ENCODE results near the gene NGEF.
"Not testable (repeated sequence)": the region's sequence is repeated elsewhere in the genome, so short reads cannot be mapped to it uniquely, and the experiment has no call there.

Gene NGEF

GRCh38 chr2:232907718-232908085, 105.4 kb downstream of the NGEF start:
- H3K4me3 Mint-ChIP-seq; H3K4me1 Mint-ChIP-seq (ENCODE audit: low read depth); H3K27ac Mint-ChIP-seq; H3K36me3 Mint-ChIP-seq (ENCODE audit: low read depth); DNase-seq: not testable (repeated sequence)
- Mint-ChIP-seq H3K9me3 (peaks cover 13% of the 10 kb centered on the region), H3K27me3 (peaks cover 20% of the 10 kb centered on the region)

- H3K4me1 Mint-ChIP-seq (ENCODE audit: low read depth); H3K4me3 Mint-ChIP-seq; H3K27ac Mint-ChIP-seq; DNase-seq; H3K36me3 Mint-ChIP-seq (ENCODE audit: low read depth): not testable (repeated sequence)
- H3K9me3 Mint-ChIP-seq, result peaks cover 13% of the 10 kb centered on the region
- H3K27me3 Mint-ChIP-seq, result peaks cover 19% of the 10 kb centered on the region
Observed at GRCh38 chr2:232906867-232907717, 106.0 kb downstream of the NGEF start.

GRCh38 chr2:232903989-232904388, 109.1 kb downstream of the NGEF start:
- H3K9me3 Mint-ChIP-seq, result no peaks in the 10 kb centered on the region
- H3K4me3 Mint-ChIP-seq, result no peak overlapping the region
- H3K27ac Mint-ChIP-seq, result no peak overlapping the region
- no peaks in the 10 kb centered on the region for H3K4me1 Mint-ChIP-seq (ENCODE audit: low read depth)
- H3K36me3 Mint-ChIP-seq (ENCODE audit: low read depth), result peaks cover 4% of the 10 kb centered on the region
- DNase-seq, result no peak
- peaks cover 9% of the 10 kb centered on the region for H3K27me3 Mint-ChIP-seq

GRCh38 chr2:232901736-232902578, 111.1 kb downstream of the NGEF start:
- peak; percentile 47 for DNase-seq
- peaks cover 4% of the 10 kb centered on the region for H3K36me3 Mint-ChIP-seq (ENCODE audit: low read depth)
- H3K27ac Mint-ChIP-seq, result peak overlapping the region; percentile 73
- no peaks in the 10 kb centered on the region for H3K9me3 Mint-ChIP-seq
- H3K4me3 Mint-ChIP-seq, result peak overlapping the region; percentile 40
- H3K27me3 Mint-ChIP-seq, result peaks cover 5% of the 10 kb centered on the region
- no peaks in the 10 kb centered on the region for H3K4me1 Mint-ChIP-seq (ENCODE audit: low read depth)

GRCh38 chr2:232900811-232901735, 112.0 kb downstream of the NGEF start:
- Mint-ChIP-seq H3K36me3 (ENCODE audit: low read depth) (peaks cover 4% of the 10 kb centered on the region), H3K4me1 (ENCODE audit: low read depth) (peaks cover 2% of the 10 kb centered on the region), H3K9me3 (no peaks in the 10 kb centered on the region), H3K27ac (no peak overlapping the region), H3K4me3 (no peak overlapping the region), H3K27me3 (peaks cover 5% of the 10 kb centered on the region)
- DNase-seq, result no peak

- peaks cover 6% of the 10 kb centered on the region for H3K4me1 Mint-ChIP-seq (ENCODE audit: low read depth)
- no peak overlapping the region for H3K4me3 Mint-ChIP-seq
- H3K36me3 Mint-ChIP-seq (ENCODE audit: low read depth), result peaks cover 4% of the 10 kb centered on the region
- no peak for DNase-seq
- H3K27ac Mint-ChIP-seq, result no peak overlapping the region
- H3K27me3 Mint-ChIP-seq, result peaks cover 5% of the 10 kb centered on the region
- no peaks in the 10 kb centered on the region for H3K9me3 Mint-ChIP-seq
Observed at GRCh38 chr2:232898592-232899543, 114.2 kb downstream of the NGEF start.

- no peaks in the 10 kb centered on the region for H3K9me3 Mint-ChIP-seq
- H3K4me3 Mint-ChIP-seq, result no peak overlapping the region
- DNase-seq, result peak; percentile 61
- H3K27ac Mint-ChIP-seq, result no peak overlapping the region
- peaks cover 9% of the 10 kb centered on the region for H3K27me3 Mint-ChIP-seq
- peaks cover 4% of the 10 kb centered on the region for H3K36me3 Mint-ChIP-seq (ENCODE audit: low read depth)
- H3K4me1 Mint-ChIP-seq (ENCODE audit: low read depth), result peaks cover 6% of the 10 kb centered on the region
Observed at GRCh38 chr2:232897598-232898408, 115.3 kb downstream of the NGEF start.

GRCh38 chr2:232896720-232897597, 116.1 kb downstream of the NGEF start:
- Mint-ChIP-seq H3K4me1 (ENCODE audit: low read depth) (peaks cover 6% of the 10 kb centered on the region), H3K27me3 (peaks cover 13% of the 10 kb centered on the region), H3K9me3 (no peaks in the 10 kb centered on the region), H3K4me3 (no peak overlapping the region), H3K36me3 (ENCODE audit: low read depth) (peaks cover 1% of the 10 kb centered on the region), H3K27ac (no peak overlapping the region)
- DNase-seq, result no peak

GRCh38 chr2:232896111-232896510, 116.9 kb downstream of the NGEF start:
- peak overlapping the region; percentile 85 for H3K27ac Mint-ChIP-seq
- no peak for DNase-seq
- H3K4me3 Mint-ChIP-seq, result peak overlapping the region; percentile 37
- no peaks in the 10 kb centered on the region for H3K9me3 Mint-ChIP-seq
- H3K36me3 Mint-ChIP-seq (ENCODE audit: low read depth), result no peaks in the 10 kb centered on the region
- H3K27me3 Mint-ChIP-seq, result peaks cover 20% of the 10 kb centered on the region
- peaks cover 6% of the 10 kb centered on the region for H3K4me1 Mint-ChIP-seq (ENCODE audit: low read depth)

GRCh38 chr2:232894746-232895145, 118.3 kb downstream of the NGEF start:
- Mint-ChIP-seq H3K9me3 (no peaks in the 10 kb centered on the region), H3K4me1 (ENCODE audit: low read depth) (peaks cover 9% of the 10 kb centered on the region), H3K27me3 (peaks cover 30% of the 10 kb centered on the region), H3K27ac (no peak overlapping the region), H3K36me3 (ENCODE audit: low read depth) (no peaks in the 10 kb centered on the region), H3K4me3 (no peak overlapping the region)
- no peak for DNase-seq

GRCh38 chr2:232894251-232894650, 118.8 kb downstream of the NGEF start:
- H3K4me1 Mint-ChIP-seq (ENCODE audit: low read depth), result peaks cover 9% of the 10 kb centered on the region
- H3K27ac Mint-ChIP-seq, result no peak overlapping the region
- H3K27me3 Mint-ChIP-seq, result peaks cover 30% of the 10 kb centered on the region
- H3K9me3 Mint-ChIP-seq, result no peaks in the 10 kb centered on the region
- no peak for DNase-seq
- H3K4me3 Mint-ChIP-seq, result no peak overlapping the region
- no peaks in the 10 kb centered on the region for H3K36me3 Mint-ChIP-seq (ENCODE audit: low read depth)

- no peaks in the 10 kb centered on the region for H3K9me3 Mint-ChIP-seq
- no peak overlapping the region for H3K4me3 Mint-ChIP-seq
- peaks cover 30% of the 10 kb centered on the region for H3K27me3 Mint-ChIP-seq
- no peaks in the 10 kb centered on the region for H3K36me3 Mint-ChIP-seq (ENCODE audit: low read depth)
- peaks cover 9% of the 10 kb centered on the region for H3K4me1 Mint-ChIP-seq (ENCODE audit: low read depth)
- DNase-seq, result no peak
- H3K27ac Mint-ChIP-seq, result no peak overlapping the region
Observed at GRCh38 chr2:232893834-232894233, 119.2 kb downstream of the NGEF start.
